HFFc6 (cell line): Measurements from ENCODE around the gene UBE2Q1. TPM values are rescaled to one million over a fixed set of nuclear protein-coding genes. Genes with fewer than 3 reads are reported as not detected.
"Not testable (repeated sequence)": the region's sequence is repeated elsewhere in the genome, so short reads cannot be mapped to it uniquely, and the experiment has no call there.

Experiments used
- DNase-seq: peaks from one replicate; pipeline ENCODE4 v3.0.0-alpha.2; 2018
- H3K27ac Mint-ChIP-seq: 2 replicates; pipeline ENCODE4 v1.8.0; 2020; ENCODE audit warnings: mild to moderate bottlenecking, mixed read lengths
- H3K27me3 Mint-ChIP-seq: 2 replicates; pipeline ENCODE4 v1.8.0; 2021; ENCODE audit warnings: mild to moderate bottlenecking, moderate library complexity, mixed read lengths; ENCODE audit not compliant: insufficient read depth
- H3K36me3 Mint-ChIP-seq: 2 replicates; pipeline ENCODE4 v1.8.0; 2021; ENCODE audit warnings: low read depth, mixed read lengths
- H3K4me1 Mint-ChIP-seq: 2 replicates; pipeline ENCODE4 v1.8.0; 2020; ENCODE audit warnings: low read depth, mixed read lengths
- H3K4me3 Mint-ChIP-seq: 2 replicates; pipeline ENCODE4 v1.8.0; 2020; ENCODE audit warnings: mild to moderate bottlenecking, moderate library complexity, mixed read lengths
- H3K9me3 Mint-ChIP-seq: 2 replicates; pipeline ENCODE4 v1.8.0; 2020; ENCODE audit warnings: mild to moderate bottlenecking, mixed read lengths
- total RNA-seq, 6 experiments: library from RNA; stranded (reverse); fragmentation: NEBNext Ultra II Directional; extraction: Animal tissue kit (Norgen Biotek cat#: 25700); gene quantifications; 2 replicates in 1 of 6; 3 replicates in 5 of 6; pipeline ENCODE4 v1.2.3, GENCODE V29; 2021
- TF ChIP-seq, protein P1 (sequence below): fragments of 200-600 bp; sonication (generic); IDR thresholded peaks from 2 replicates; pipeline ENCODE4 v1.5.0; 2021; ENCODE audit warnings: antibody characterized with exemption, mild to moderate bottlenecking

The UBE2Q1 gene
- total RNA-seq, 6 experiments from 2014 or later = 72.6 to 101 (median 91.5) TPM

DNA sequence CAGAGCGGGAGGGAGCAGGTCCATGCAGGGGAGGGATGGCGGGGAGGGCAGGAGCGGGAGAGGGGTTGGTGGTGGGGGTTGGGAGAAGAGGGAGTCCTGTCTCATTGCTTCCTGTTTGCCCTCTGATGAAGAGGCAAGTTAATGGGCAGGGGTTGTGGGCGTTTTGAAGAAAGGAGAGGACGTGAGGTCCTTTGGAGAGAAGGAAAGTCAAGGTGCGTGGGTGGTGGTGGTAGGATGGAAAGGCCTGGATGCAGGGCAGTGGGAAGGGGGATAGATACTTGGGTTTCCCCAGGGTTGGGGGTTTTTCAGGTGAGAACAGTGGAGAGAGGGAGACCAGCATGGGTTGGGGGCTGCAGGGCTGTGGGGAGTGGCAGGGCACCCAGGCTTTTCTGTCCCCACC lies 17.2 kb downstream of the UBE2Q1 start:
- H3K4me1 Mint-ChIP-seq = no peaks in the 10 kb centered on the region
- TF ChIP-seq, protein P1, sequence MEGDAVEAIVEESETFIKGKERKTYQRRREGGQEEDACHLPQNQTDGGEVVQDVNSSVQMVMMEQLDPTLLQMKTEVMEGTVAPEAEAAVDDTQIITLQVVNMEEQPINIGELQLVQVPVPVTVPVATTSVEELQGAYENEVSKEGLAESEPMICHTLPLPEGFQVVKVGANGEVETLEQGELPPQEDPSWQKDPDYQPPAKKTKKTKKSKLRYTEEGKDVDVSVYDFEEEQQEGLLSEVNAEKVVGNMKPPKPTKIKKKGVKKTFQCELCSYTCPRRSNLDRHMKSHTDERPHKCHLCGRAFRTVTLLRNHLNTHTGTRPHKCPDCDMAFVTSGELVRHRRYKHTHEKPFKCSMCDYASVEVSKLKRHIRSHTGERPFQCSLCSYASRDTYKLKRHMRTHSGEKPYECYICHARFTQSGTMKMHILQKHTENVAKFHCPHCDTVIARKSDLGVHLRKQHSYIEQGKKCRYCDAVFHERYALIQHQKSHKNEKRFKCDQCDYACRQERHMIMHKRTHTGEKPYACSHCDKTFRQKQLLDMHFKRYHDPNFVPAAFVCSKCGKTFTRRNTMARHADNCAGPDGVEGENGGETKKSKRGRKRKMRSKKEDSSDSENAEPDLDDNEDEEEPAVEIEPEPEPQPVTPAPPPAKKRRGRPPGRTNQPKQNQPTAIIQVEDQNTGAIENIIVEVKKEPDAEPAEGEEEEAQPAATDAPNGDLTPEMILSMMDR = no peak
- DNase-seq = no peak
- H3K27me3 Mint-ChIP-seq = peaks cover 66% of the 10 kb centered on the region
- H3K36me3 Mint-ChIP-seq = no peaks in the 10 kb centered on the region
- no peaks in the 10 kb centered on the region for H3K9me3 Mint-ChIP-seq
- no peak overlapping the region for H3K27ac Mint-ChIP-seq
- H3K4me3 Mint-ChIP-seq = no peak overlapping the region

DNA sequence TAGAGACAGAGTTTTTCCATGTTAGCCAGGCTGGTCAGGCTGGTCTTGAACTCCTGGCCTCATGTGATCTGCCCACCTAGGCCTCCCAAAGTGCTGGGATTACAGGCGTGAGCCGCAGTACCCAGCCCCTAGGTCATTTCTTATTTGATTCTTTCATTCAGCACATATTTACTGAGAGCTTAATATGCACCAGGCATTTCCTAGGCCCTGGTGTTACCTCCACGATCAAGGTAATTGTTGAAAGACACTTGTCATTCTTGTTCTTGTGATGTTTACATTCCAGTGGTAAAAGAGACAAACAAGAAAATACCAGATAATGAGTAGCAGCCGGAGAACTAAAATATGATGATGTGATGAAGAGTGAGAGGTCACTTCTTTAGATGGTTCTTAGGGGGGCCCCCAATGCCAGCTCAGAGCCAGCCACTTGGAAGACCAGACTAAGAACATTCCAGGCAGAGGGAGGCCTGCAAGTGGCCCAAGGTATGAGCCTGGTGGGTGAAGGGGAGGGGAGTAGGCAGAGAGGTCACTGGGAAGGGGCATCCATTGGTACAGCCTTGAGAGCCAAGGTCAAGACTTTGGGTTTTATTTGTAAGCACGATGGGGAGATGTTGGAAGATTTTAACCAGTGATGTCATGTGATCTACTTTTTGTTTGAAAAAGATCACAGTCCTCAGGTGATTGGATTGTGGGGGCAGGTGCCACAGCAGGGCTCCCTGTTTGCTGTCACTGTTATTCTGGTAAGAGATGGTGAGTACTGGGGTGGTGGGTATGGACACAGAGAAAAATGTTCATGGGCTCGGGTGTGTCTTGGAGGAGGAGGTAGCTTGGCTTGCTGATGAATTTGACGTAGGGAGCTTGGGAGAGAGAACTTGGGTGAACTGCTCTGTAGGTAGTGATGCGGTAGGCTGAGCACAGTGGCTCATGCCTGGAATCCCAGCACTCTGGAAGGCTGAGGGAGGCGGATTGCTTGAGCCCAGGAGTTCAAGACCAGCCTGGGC lies 18.7 kb downstream of the UBE2Q1 start:
- H3K4me3 Mint-ChIP-seq = no peak overlapping the region
- TF ChIP-seq, protein P1 = no peak
- peaks cover 4% of the 10 kb centered on the region; the same call in 1 of the 2 replicates for H3K36me3 Mint-ChIP-seq
- H3K27me3 Mint-ChIP-seq = peaks cover 76% of the 10 kb centered on the region
- H3K9me3 Mint-ChIP-seq = no peaks in the 10 kb centered on the region
- no peak for DNase-seq
- H3K4me1 Mint-ChIP-seq = no peaks in the 10 kb centered on the region
- H3K27ac Mint-ChIP-seq = no peak overlapping the region

DNA sequence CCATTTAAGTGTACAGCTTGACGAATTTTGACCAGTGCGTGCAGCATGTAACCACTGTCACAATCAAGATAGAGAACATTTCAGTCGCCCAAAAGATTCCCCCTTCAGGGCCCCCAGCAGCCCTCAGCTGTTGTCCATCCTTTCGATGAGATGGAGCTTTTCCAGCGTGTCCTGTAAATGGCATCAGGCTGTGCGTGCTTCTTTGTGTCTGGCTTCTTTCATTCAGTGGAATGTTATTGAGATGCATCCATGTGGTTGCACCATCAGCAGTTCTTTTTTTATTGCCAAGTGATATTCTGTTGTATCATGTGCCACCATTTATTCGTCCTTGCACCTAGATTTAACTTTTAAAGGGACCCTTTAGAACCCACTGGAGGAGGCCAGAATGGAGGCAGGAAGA lies 21.9 kb downstream of the UBE2Q1 start:
- Mint-ChIP-seq H3K9me3 (0 out of 2 replicates have a peak, but pooled peaks cover 2% of the 10 kb centered on the region), H3K27ac (no peak overlapping the region), H3K4me1 (no peaks in the 10 kb centered on the region), H3K36me3 (peaks cover 6% of the 10 kb centered on the region; the same call in 1 of the 2 replicates), H3K27me3 (peaks cover 72% of the 10 kb centered on the region), H3K4me3 (no peak overlapping the region)
- TF ChIP-seq, protein P1 = no peak
- DNase-seq = no peak

DNA sequence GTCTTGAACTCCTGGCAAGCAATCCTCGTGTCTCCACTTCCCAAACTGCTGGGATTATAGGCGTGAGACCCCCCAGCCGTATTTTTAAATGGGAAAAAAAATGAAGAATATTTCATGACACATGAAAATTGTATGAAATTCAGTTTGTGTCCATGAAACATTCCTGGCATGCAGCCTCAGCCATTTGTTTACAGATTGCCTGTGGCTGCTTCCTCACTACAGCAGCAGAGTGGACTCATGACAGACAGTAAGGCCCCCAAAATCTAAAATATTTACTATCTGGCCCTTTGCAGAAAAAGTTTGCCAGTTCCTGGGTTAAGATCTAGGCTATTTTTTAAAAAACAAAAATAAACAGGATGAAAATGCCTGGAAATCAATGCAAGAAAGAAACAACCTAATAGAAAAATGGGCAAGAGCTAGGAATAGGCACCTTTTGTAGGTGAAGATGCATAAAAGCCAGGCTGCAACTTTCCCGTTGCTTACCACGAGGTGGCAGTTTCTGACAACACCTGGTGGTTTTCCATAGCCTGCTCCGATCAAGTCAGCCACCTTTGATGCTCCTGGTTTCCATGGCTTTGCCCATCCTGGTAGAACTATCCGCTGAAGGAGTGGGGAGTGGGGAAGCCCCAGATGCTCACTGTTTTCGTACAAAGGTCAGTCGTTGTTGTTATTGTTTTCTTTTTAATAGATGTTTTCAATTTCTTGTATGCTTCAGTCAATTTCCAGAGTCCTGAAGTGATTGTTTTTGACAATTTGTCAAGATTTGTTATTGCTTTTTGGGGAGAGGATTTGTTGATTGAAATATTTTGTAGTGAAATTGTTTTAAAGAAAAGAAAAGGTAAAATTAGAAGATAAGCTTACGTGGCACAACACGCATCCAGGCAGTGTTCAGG lies 24.3 kb downstream of the UBE2Q1 start:
- Mint-ChIP-seq H3K9me3 (0 out of 2 replicates have a peak, but pooled peaks cover 5% of the 10 kb centered on the region), H3K36me3 (peaks cover 10% of the 10 kb centered on the region; the same call in 1 of the 2 replicates), H3K4me3 (no peak overlapping the region), H3K4me1 (no peaks in the 10 kb centered on the region), H3K27me3 (peaks cover 57% of the 10 kb centered on the region), H3K27ac (no peak overlapping the region)
- no peak for DNase-seq
- TF ChIP-seq, protein P1 = peak; percentile 68

DNA sequence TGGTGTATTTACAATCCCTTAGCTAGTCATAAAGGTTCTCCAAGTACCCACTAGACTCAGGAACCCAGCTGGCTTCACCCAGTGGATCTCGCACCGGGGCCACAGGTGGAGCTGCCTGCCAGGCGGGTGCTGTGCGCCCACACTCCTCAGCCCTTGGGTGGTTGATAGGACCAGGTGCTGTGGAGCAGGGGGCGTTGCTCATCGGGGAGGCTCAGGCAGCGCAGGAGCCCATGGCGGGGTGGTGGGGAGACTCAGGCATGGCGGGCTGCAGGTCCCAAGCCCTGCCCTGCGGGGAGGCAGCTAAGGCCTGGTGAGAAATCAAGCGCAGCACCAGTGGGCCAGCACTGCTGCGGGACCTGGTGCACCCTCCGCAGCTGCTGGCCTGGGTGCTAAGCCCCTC lies 26.5 kb downstream of the UBE2Q1 start:
- not testable (repeated sequence) for H3K36me3 Mint-ChIP-seq, H3K4me1 Mint-ChIP-seq, DNase-seq, H3K27ac Mint-ChIP-seq, H3K9me3 Mint-ChIP-seq, H3K4me3 Mint-ChIP-seq
- peaks cover 38% of the 10 kb centered on the region for H3K27me3 Mint-ChIP-seq
